Astrocyte (in vitro differentiated cells and primary cell): ENCODE data around the gene DVL3. TPM values are rescaled to one million over a fixed set of nuclear protein-coding genes. Genes with fewer than 3 reads are reported as not detected.
A peak's percentile ranks its signal among the peaks of the same experiment; 100 is the strongest.
"Not testable (repeated sequence)": the region's sequence is repeated elsewhere in the genome, so short reads cannot be mapped to it uniquely, and the experiment has no call there.

Source experiments
- DNase-seq: peaks from one replicate; pipeline ENCODE4 v3.0.0-alpha.2; 2010; ENCODE audit warnings: low read depth
- FAIRE-seq: peaks from 2 replicates; lab custom pipeline; 2011; peaks lifted over from hg19 to GRCh38; lab: Jason Lieb, UNC
- H2AFZ ChIP-seq: 2 replicates; pipeline ENCODE4 v1.6.0; 2012; ENCODE audit warnings: low read depth, low read length, inconsistent platforms
- H3K27ac ChIP-seq: 2 replicates; pipeline ENCODE4 v1.5.1; 2011; ENCODE audit warnings: low read depth, low read length, inconsistent platforms
- H3K27me3 ChIP-seq: 2 replicates; pipeline ENCODE4 v1.6.0; 2011; ENCODE audit warnings: low read length, inconsistent platforms; ENCODE audit not compliant: insufficient read depth
- H3K36me3 ChIP-seq: 2 replicates; pipeline ENCODE4 v1.5.1; 2011; ENCODE audit warnings: low read length, inconsistent platforms; ENCODE audit not compliant: insufficient read depth
- H3K4me1 ChIP-seq: 2 replicates; pipeline ENCODE4 v1.5.1; 2011; ENCODE audit warnings: low read length, inconsistent platforms; ENCODE audit not compliant: insufficient read depth
- H3K4me2 ChIP-seq: 2 replicates; pipeline ENCODE4 v1.6.0; 2012; ENCODE audit warnings: low read length, inconsistent platforms
- H3K4me3 ChIP-seq: 2 replicates; pipeline ENCODE4 v1.5.1; 2011; ENCODE audit warnings: low read depth, mild to moderate bottlenecking, low read length, inconsistent platforms; ENCODE audit not compliant: insufficient read depth
- H3K79me2 ChIP-seq: 2 replicates; pipeline ENCODE4 v1.6.0; 2012; ENCODE audit warnings: mild to moderate bottlenecking, low read length, inconsistent platforms; ENCODE audit not compliant: insufficient read depth
- H3K9ac ChIP-seq: 2 replicates; pipeline ENCODE4 v1.6.0; 2012; ENCODE audit warnings: mild to moderate bottlenecking, low read length, inconsistent platforms
- H3K9me3 ChIP-seq: 2 replicates; pipeline ENCODE4 v1.5.1; 2012; ENCODE audit warnings: low read depth, mild to moderate bottlenecking, low read length, inconsistent platforms; ENCODE audit not compliant: insufficient read depth
- H4K20me1 ChIP-seq: 2 replicates; pipeline ENCODE4 v1.6.0; 2012; ENCODE audit warnings: low read length, inconsistent platforms; ENCODE audit not compliant: insufficient read depth
- H3K27ac Mint-ChIP-seq: one replicate; pipeline ENCODE4 v1.8.0; 2021; ENCODE audit warnings: mild to moderate bottlenecking, mixed read lengths; ENCODE audit not compliant: unreplicated experiment
- H3K27me3 Mint-ChIP-seq: one replicate; pipeline ENCODE4 v1.8.0; 2021; ENCODE audit warnings: low read depth, mixed read lengths; ENCODE audit not compliant: unreplicated experiment
- H3K36me3 Mint-ChIP-seq: one replicate; pipeline ENCODE4 v1.8.0; 2021; ENCODE audit warnings: low read depth, mixed read lengths; ENCODE audit not compliant: unreplicated experiment
- H3K4me1 Mint-ChIP-seq: one replicate; pipeline ENCODE4 v1.8.0; 2021; ENCODE audit warnings: low read depth, mixed read lengths; ENCODE audit not compliant: unreplicated experiment
- H3K4me3 Mint-ChIP-seq: one replicate; pipeline ENCODE4 v1.8.0; 2021; ENCODE audit warnings: mild to moderate bottlenecking, moderate library complexity, mixed read lengths; ENCODE audit not compliant: unreplicated experiment
- H3K9me3 Mint-ChIP-seq: one replicate; pipeline ENCODE4 v1.8.0; 2021; ENCODE audit warnings: mild to moderate bottlenecking, mixed read lengths; ENCODE audit not compliant: unreplicated experiment
- EZH2 ChIP-seq: IDR thresholded peaks from 2 replicates; pipeline ENCODE4 v1.6.1; 2012; ENCODE audit warnings: mild to moderate bottlenecking, low read length, inconsistent platforms; ENCODE audit not compliant: insufficient read depth
- total RNA-seq: library from RNA; stranded (reverse); gene quantifications from 2 replicates; pipeline ENCODE4 v1.2.1, GENCODE V29; 2021
- TF ChIP-seq, protein P1 (sequence below): IDR thresholded peaks from 2 replicates; pipeline ENCODE4 v1.5.1; 2011; ENCODE audit warnings: low read depth, mild to moderate bottlenecking, inconsistent platforms, low read length, moderate library complexity; ENCODE audit not compliant: insufficient read depth

The DVL3 gene
- total RNA-seq, 1 donor from 2014 or later: 110 TPM

DNA sequence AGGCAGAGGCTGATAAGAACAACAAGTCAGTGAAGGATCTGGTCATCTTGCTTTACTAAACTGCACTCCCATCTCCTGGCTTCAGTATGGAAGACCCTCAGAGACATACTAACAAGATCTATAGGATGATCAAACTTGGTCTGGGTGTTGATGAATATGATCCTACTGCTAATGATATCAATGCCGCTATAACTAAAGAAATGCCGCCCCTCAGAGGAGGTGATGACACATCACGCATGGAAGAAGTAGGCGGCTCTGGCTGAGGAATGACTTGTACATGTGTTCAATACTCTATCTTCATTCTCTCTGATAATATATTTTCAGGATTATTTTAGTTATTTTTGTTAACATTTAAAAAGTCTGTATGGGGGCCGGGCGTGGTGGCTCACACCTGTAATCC, 37.5 kb upstream of the DVL3 start:
- Histone ChIP-seq H3K27me3 (peaks cover 16% of the 10 kb centered on the region), H3K4me2 (no peak overlapping the region), H3K27ac (no peak overlapping the region), H3K4me1 (no peaks in the 10 kb centered on the region), H3K9me3 (no peaks in the 10 kb centered on the region), H3K4me3 (no peak overlapping the region), H2AFZ (no peak overlapping the region), H4K20me1 (no peaks in the 10 kb centered on the region), H3K9ac (no peak overlapping the region), H3K36me3 (no peaks in the 10 kb centered on the region), H3K79me2 (no peaks in the 10 kb centered on the region)
- FAIRE-seq (no peak), DNase-seq (no peak)
- no peak overlapping the region for H3K4me3 Mint-ChIP-seq
- H3K4me1 Mint-ChIP-seq: no peaks in the 10 kb centered on the region
- no peak for TF ChIP-seq EZH2
- TF ChIP-seq, protein P1, sequence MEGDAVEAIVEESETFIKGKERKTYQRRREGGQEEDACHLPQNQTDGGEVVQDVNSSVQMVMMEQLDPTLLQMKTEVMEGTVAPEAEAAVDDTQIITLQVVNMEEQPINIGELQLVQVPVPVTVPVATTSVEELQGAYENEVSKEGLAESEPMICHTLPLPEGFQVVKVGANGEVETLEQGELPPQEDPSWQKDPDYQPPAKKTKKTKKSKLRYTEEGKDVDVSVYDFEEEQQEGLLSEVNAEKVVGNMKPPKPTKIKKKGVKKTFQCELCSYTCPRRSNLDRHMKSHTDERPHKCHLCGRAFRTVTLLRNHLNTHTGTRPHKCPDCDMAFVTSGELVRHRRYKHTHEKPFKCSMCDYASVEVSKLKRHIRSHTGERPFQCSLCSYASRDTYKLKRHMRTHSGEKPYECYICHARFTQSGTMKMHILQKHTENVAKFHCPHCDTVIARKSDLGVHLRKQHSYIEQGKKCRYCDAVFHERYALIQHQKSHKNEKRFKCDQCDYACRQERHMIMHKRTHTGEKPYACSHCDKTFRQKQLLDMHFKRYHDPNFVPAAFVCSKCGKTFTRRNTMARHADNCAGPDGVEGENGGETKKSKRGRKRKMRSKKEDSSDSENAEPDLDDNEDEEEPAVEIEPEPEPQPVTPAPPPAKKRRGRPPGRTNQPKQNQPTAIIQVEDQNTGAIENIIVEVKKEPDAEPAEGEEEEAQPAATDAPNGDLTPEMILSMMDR: no peak
- H3K27ac Mint-ChIP-seq: no peak overlapping the region
- no peaks in the 10 kb centered on the region for H3K36me3 Mint-ChIP-seq
- peaks cover 23% of the 10 kb centered on the region for H3K27me3 Mint-ChIP-seq
- no peaks in the 10 kb centered on the region for H3K9me3 Mint-ChIP-seq

DNA sequence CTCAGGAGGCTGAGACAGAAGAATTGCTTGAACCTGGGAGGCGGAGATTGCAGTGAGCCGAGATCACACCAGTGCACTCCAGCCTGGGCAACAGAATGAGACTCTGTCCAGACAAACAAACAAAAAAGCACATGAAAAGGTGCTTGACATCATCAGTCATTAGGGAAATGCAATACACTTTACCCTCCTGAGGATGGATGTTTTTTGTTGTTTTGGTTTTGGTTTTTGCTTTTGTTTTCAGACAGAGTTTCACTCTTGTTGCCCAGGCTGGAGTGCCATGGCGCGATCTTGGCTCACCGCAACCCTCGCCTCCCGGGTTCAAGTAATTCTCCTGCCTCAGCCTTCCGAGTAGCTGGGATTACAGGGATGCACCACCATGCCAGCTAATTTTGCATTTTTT, 34.1 kb upstream of the DVL3 start:
- FAIRE-seq, H2AFZ ChIP-seq, H3K79me2 ChIP-seq, H4K20me1 ChIP-seq, H3K36me3 Mint-ChIP-seq, H3K27ac ChIP-seq, H3K4me1 Mint-ChIP-seq, H3K4me3 ChIP-seq, DNase-seq, H3K4me3 Mint-ChIP-seq, H3K4me2 ChIP-seq, H3K9ac ChIP-seq, H3K4me1 ChIP-seq, H3K36me3 ChIP-seq, H3K27ac Mint-ChIP-seq, H3K9me3 ChIP-seq, H3K9me3 Mint-ChIP-seq: not testable (repeated sequence)
- peaks cover 13% of the 10 kb centered on the region for H3K27me3 ChIP-seq
- H3K27me3 Mint-ChIP-seq: peaks cover 20% of the 10 kb centered on the region

DNA sequence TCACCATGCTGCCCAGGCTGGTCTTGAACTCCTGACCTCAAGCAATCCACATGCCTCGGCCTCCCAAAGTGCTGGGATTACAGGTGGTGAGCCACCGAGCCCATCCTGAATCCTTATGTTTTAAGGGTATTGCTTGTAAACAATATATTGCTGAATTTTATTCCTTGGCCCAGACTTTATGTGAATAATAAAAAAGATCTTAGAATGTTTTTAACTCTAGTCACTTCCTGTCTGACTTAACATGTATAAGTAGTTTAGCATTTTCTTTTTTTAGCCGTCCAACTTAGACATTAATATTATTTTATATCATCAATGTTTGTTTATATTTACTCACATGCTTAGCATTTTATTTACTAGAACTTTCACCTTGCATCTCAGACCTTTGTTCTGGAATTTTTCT, 29.2 kb upstream of the DVL3 start:
- Histone ChIP-seq H3K4me3 (no peak overlapping the region), H3K27me3 (no peaks in the 10 kb centered on the region), H3K9me3 (no peaks in the 10 kb centered on the region), H4K20me1 (no peaks in the 10 kb centered on the region), H3K36me3 (no peaks in the 10 kb centered on the region), H3K27ac (no peak overlapping the region), H3K4me2 (no peak overlapping the region), H3K9ac (no peak overlapping the region), H3K79me2 (no peaks in the 10 kb centered on the region), H2AFZ (no peak overlapping the region), H3K4me1 (no peaks in the 10 kb centered on the region)
- Mint-ChIP-seq H3K4me3 (no peak overlapping the region), H3K27me3 (peaks cover 2% of the 10 kb centered on the region), H3K9me3 (no peaks in the 10 kb centered on the region), H3K27ac (peak overlapping the region; percentile 12), H3K4me1 (no peaks in the 10 kb centered on the region), H3K36me3 (no peaks in the 10 kb centered on the region)
- FAIRE-seq (no peak), DNase-seq (no peak)
- TF ChIP-seq, protein P1: no peak
- TF ChIP-seq EZH2: no peak
